Nephron progenitor cell (in vitro differentiated cells): ENCODE data around the gene SMYD4.

Source experiments
- DNase-seq: peaks from one replicate; pipeline ENCODE4 v3.0.0; 2021
- H3K27ac Mint-ChIP-seq: 2 replicates; pipeline ENCODE4 v1.8.0; 2021; ENCODE audit warnings: mild to moderate bottlenecking, moderate library complexity, mixed read lengths
- H3K27me3 Mint-ChIP-seq: 2 replicates; pipeline ENCODE4 v1.8.0; 2021; ENCODE audit warnings: mild to moderate bottlenecking, low read depth, mixed read lengths; ENCODE audit not compliant: poor library complexity
- H3K36me3 Mint-ChIP-seq: 2 replicates; pipeline ENCODE4 v1.8.0; 2021; ENCODE audit warnings: low read depth, mixed read lengths
- H3K4me1 Mint-ChIP-seq: 2 replicates; pipeline ENCODE4 v1.8.0; 2021; ENCODE audit warnings: mixed read lengths
- H3K4me3 Mint-ChIP-seq: 2 replicates; pipeline ENCODE4 v1.8.0; 2021; ENCODE audit warnings: mild to moderate bottlenecking, moderate library complexity, mixed read lengths
- H3K9me3 Mint-ChIP-seq: 2 replicates; pipeline ENCODE4 v1.8.0; 2021; ENCODE audit warnings: mild to moderate bottlenecking, moderate library complexity, mixed read lengths
- TF ChIP-seq, protein P1 (sequence below): fragments of 200-600 bp; sonication (generic); IDR thresholded peaks from 2 replicates; pipeline ENCODE4 v1.5.0; 2021; ENCODE audit warnings: antibody characterized with exemption

SMYD4 gene

DNA sequence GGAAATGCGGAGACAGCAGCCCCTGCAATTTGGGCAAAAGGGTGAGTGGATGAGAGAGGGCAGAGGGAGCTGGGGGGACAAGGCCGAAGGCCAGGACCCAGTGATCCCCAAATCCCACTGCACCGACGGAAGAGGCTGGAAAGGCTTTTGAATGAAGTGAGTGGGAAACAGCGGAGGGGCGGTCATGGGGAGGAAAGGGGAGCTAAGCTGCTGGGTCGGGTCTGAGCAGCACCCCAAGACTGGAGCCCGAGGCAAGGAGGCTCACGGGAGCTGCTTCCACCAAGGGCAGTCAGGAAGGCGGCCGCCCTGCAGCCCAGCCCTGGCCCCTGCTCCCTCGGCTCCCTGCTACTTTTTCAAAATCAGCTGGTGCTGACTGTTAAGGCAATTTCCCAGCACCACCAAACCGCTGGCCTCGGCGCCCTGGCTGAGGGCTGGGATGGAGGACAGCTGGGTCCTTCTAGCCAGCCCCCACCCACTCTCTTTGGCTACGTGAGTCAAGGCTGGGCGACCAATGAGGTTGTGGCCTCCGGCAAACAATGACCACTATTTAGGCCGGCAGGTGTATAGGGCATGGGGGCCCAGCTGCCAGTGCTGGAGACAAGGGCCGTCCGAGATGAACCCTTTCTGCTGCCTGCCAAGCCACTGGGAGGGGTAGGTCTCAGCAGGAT is 67.3 kb downstream of the SMYD4 start:
- Mint-ChIP-seq H3K36me3 (peaks cover 5% of the 10 kb centered on the region), H3K9me3 (no peaks in the 10 kb centered on the region), H3K27ac (peak overlapping the region; percentile 90), H3K4me1 (peaks cover 52% of the 10 kb centered on the region), H3K27me3 (peaks cover 5% of the 10 kb centered on the region), H3K4me3 (peak overlapping the region; percentile 87)
- TF ChIP-seq, protein P1, sequence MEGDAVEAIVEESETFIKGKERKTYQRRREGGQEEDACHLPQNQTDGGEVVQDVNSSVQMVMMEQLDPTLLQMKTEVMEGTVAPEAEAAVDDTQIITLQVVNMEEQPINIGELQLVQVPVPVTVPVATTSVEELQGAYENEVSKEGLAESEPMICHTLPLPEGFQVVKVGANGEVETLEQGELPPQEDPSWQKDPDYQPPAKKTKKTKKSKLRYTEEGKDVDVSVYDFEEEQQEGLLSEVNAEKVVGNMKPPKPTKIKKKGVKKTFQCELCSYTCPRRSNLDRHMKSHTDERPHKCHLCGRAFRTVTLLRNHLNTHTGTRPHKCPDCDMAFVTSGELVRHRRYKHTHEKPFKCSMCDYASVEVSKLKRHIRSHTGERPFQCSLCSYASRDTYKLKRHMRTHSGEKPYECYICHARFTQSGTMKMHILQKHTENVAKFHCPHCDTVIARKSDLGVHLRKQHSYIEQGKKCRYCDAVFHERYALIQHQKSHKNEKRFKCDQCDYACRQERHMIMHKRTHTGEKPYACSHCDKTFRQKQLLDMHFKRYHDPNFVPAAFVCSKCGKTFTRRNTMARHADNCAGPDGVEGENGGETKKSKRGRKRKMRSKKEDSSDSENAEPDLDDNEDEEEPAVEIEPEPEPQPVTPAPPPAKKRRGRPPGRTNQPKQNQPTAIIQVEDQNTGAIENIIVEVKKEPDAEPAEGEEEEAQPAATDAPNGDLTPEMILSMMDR = no peak
- no peak for DNase-seq

DNA sequence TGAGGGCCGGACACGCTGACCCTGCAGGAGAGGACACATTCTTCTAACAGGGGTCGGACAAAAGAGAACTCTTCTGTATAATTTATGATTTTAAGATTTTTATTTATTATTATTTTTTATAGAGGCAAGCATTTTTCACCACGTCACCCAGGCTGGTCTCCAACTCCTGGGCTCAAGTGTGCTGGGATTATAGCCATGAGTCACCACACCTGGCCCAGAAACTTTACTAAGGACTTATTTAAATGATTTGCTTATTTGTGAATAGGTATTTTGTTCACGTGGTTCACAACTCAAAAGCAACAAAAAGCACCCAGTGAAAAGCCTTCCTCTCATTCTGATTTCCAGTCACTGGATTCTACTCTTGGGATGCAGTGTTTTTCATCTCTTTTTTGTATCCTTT is 70.2 kb downstream of the SMYD4 start:
- Mint-ChIP-seq H3K4me1 (peaks cover 72% of the 10 kb centered on the region), H3K9me3 (no peaks in the 10 kb centered on the region), H3K4me3 (no peak overlapping the region), H3K27ac (no peak overlapping the region), H3K27me3 (peaks cover 13% of the 10 kb centered on the region), H3K36me3 (peaks cover 3% of the 10 kb centered on the region)
- TF ChIP-seq, protein P1 = no peak
- DNase-seq = no peak

DNA sequence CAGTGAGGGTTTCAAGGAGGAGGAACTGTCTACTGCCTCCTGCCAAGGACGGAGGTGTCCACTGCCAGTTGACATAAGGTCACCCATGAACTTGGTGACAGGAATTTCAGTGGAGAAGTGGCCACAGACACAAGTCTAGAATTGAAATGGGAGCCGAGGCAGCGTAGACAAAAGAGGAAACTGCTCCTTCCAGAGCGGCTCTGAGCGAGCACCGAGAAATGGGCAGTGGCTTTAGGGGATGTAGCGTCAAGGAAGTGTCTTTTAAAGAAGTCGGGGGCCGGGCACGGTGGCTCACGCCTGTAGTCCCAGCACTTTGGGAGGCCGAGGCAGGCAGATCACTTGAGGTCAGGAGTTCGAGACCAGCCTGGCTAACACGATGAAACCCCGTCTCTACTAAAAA is 70.9 kb downstream of the SMYD4 start:
- no peaks in the 10 kb centered on the region for H3K36me3 Mint-ChIP-seq
- H3K4me1 Mint-ChIP-seq = peaks cover 69% of the 10 kb centered on the region
- no peak overlapping the region for H3K4me3 Mint-ChIP-seq
- H3K9me3 Mint-ChIP-seq = no peaks in the 10 kb centered on the region
- no peak for DNase-seq
- H3K27me3 Mint-ChIP-seq = peaks cover 13% of the 10 kb centered on the region
- TF ChIP-seq, protein P1 = no peak
- H3K27ac Mint-ChIP-seq = no peak overlapping the region

DNA sequence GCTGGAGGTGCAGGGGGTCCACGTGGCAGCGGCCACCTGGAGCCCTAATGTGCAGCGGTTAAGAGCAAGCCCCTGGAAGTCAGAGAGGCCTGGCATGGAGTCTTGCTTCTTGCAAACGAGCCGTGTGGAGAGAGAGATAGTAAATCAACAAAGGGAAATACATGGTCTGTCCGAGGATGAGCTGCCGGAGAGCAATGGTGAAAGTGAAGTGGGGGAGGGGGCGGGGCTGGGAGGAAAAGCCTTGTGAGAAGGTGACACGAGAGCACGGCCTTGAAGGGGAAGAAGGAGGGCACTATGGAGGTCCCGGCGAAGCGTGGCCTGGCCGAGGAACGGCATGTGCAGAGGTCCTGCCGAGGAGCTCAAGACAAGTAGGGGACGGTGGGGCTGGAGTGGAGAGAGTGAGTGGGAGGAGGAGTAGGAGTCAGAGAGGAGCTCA is 73.9 kb downstream of the SMYD4 start:
- TF ChIP-seq, protein P1 = no peak
- DNase-seq = peak; percentile 51
- H3K36me3 Mint-ChIP-seq = no peaks in the 10 kb centered on the region
- H3K27ac Mint-ChIP-seq = peak overlapping the region; percentile 34
- no peaks in the 10 kb centered on the region for H3K9me3 Mint-ChIP-seq
- H3K27me3 Mint-ChIP-seq = peaks cover 13% of the 10 kb centered on the region
- H3K4me1 Mint-ChIP-seq = peaks cover 52% of the 10 kb centered on the region
- no peak overlapping the region for H3K4me3 Mint-ChIP-seq

DNA sequence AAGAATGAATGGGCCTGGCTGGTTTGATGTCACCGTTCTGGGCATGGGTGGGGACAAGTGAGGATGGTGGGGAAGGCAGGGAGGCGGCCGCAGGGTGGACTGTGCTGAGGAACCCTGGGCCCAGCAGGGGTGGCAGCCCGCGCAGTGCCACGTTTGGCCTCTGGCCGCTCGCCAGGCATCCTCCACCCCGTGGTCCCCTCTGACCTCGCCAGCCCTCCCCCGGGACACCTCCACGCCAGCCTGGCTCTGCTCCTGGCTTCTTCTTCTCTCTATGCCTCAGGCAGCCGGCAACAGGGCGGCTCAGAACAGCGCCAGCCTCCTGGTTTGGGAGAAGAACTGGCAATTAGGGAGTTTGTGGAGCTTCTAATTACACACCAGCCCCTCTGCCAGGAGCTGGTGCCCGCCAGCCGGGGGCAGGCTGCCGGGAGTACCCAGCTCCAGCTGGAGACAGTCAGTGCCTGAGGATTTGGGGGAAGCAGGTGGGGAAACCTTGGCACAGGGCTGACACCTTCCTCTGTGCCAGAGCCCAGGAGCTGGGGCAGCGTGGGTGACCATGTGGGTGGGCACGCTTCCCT is 74.4 kb downstream of the SMYD4 start:
- Mint-ChIP-seq H3K36me3 (no peaks in the 10 kb centered on the region), H3K27ac (no peak overlapping the region)

More for the DNA sequence above, 74.4 kb downstream of the SMYD4 start:
- Mint-ChIP-seq H3K27me3 (peaks cover 13% of the 10 kb centered on the region), H3K4me1 (peaks cover 50% of the 10 kb centered on the region), H3K4me3 (no peak overlapping the region), H3K9me3 (no peaks in the 10 kb centered on the region)
- DNase-seq = no peak
- TF ChIP-seq, protein P1 = no peak
